LNCAP (cell line): ENCODE measurements around the gene LCN12.

Experiments used
- CTCF ChIP-seq: fragments of 450-650 bp; IDR thresholded peaks from 2 replicates; pipeline ENCODE4 v1.5.1; 2017; ENCODE audit warnings: mild to moderate bottlenecking

The LCN12 gene

DNA sequence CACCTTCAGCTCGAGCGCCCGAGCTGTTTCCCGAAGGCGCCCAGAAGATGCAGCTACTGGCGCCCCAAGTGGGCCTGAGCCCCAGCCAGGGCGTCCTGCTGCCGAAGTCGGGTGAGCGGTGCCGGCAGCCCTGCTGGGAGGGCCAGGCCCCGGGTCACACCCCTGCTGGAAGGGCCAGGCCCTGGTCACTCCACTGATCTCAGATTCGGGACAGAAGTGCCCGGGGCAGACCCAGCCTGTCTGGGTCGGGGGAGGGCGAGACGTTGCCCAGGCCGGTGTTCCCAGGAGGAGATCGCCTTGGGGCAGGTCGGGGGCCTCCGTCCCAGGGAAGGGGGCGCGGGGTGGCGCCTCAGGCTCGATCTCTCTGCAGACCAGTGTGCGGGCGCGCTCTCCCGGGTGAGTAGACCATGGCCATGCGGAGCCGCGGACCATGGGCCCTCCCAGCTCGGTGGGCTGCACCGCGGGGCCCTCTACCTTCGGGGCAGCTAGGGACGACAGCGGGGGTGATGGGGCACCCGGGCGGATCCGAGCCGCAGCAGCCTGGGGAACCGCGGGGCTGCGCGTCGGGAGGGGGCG is 33.0 kb downstream of the LCN12 start:
- TF ChIP-seq CTCF, result no peak

DNA sequence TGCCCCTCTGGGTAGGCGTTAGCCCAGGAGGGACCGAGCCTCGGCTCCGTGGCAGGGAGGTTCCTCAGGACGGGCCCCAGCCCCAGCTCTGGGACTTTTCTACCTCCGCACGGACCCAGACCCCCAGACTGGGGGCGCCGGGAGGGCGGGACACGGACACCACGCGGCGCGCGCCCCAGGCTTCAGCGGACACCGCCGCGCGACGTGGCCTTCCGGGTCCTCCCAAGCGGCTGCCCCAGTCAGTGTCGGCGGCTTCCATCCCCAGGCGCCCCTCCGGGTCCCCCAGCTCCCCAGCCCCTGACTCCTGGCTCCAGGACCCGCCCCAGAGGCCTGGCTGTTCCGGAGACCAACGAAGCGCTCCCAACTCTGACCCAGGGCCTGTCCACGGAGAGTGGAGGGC is 33.8 kb downstream of the LCN12 start:
- no peak for TF ChIP-seq CTCF

GRCh38 chr9:136988872-136989271 is 36.8 kb downstream of the LCN12 start:
- TF ChIP-seq CTCF, result no peak

- no peak for TF ChIP-seq CTCF
These were observed 38.3 kb downstream of the LCN12 start for GRCh38 chr9:136990242-136990911.

- TF ChIP-seq CTCF, result no peak
These were observed 40.1 kb downstream of the LCN12 start, which contains the start of gene PAXX for GRCh38 chr9:136991993-136992818. TSS of gene PAXX (plus strand) at chr9:136992422. CDS start at chr9:136992444, 22 bp downstream.

- no peak for TF ChIP-seq CTCF
These were observed 40.8 kb downstream of the LCN12 start for GRCh38 chr9:136992819-136993369.

DNA sequence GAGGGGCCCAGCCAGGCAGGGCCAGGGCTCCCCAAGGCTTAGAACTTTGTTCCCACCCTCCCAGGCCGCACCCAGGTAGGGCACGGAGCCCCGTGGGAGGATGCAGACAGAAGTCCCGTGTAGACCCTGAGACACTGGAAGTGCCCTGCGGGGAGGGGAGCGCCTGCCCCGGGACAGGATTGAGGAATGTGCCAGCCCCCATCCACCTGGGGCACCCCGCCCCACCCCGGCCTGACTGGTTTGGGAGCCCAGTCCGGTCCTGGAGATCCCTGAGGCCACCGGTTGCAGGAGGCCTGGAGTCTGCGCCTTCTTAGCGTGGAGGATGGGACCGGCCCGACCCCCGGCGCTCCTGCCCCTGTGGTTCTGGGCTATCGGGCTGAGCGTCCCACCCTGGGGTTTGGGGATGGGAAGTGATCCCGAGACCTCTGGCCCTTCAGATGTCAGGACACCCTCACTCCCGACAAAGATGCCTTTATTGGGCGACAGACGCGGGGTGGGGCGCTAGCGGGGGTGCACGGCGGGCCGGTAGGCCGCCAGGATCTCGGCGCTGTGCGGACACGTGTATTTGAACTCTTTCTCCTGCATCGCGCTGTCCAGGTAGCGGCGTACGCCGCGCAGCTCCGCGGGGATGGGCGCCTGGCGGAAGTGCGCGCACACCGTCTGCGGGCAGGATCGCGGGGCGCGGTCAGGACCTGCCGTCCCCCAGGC is 42.3 kb downstream of the LCN12 start:
- TF ChIP-seq CTCF, result no peak
